Gastroesophageal sphincter (tissue), 3 donors: ENCODE data around the gene OBSCN.

Experiments
- EP300 ChIP-seq: sonication (generic); formaldehyde crosslinking; IDR thresholded peaks from one replicate; pipeline ENCODE4 v1.6.1; 2017; ENCODE audit warnings: antibody characterized with exemption, mild to moderate bottlenecking
- POLR2A ChIP-seq, 2 donors: fragments of 450-650 bp; IDR thresholded peaks; one replicate each; pipeline ENCODE4 v1.6.1; 2017; ENCODE audit warnings: antibody characterized with exemption in 2 of 2, mild to moderate bottlenecking in 2 of 2, moderate library complexity in 1 of 2
- POLR2AphosphoS5 ChIP-seq: sonication (generic); formaldehyde crosslinking; IDR thresholded peaks from one replicate; pipeline ENCODE4 v1.6.1; 2017; ENCODE audit warnings: antibody characterized with exemption
- TF ChIP-seq, protein P1 (sequence below), 4 experiments: fragments of 200-600 bp in 2 of 4; fragments of 450-650 bp in 2 of 4; sonication (generic) in 1 of 4; IDR thresholded peaks; one replicate each; pipeline ENCODE4 v1.5.1; 2017 to 2019; ENCODE audit warnings: antibody characterized with exemption in 4 of 4, mild to moderate bottlenecking in 2 of 4, moderate library complexity in 2 of 4

DNA sequence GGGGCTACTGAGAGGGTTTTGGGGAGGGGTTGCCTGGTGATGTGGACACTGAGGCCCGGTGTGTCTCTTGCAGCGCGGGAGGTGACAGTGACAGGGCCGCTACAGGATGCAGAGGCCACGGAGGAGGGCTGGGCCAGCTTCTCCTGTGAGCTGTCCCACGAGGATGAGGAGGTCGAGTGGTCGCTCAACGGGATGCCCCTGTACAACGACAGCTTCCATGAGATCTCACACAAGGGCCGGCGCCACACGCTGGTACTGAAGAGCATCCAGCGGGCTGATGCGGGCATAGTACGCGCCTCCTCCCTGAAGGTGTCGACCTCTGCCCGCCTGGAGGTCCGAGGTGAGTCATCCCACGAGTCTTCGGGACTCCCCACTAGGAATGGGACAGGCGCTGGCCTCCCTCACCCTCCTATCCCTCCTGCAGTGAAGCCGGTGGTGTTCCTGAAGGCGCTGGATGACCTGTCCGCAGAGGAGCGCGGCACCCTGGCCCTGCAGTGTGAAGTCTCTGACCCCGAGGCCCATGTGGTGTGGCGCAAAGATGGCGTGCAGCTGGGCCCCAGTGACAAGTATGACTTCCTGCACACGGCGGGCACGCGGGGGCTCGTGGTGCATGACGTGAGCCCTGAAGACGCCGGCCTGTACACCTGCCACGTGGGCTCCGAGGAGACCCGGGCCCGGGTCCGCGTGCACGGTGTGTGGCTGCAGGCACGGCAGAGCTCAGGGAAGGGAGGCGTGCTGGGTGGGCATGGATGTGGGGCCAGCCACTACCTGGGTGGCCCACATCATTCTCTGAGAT is 72.5 kb downstream of the OBSCN start:
- TF ChIP-seq, protein P1, sequence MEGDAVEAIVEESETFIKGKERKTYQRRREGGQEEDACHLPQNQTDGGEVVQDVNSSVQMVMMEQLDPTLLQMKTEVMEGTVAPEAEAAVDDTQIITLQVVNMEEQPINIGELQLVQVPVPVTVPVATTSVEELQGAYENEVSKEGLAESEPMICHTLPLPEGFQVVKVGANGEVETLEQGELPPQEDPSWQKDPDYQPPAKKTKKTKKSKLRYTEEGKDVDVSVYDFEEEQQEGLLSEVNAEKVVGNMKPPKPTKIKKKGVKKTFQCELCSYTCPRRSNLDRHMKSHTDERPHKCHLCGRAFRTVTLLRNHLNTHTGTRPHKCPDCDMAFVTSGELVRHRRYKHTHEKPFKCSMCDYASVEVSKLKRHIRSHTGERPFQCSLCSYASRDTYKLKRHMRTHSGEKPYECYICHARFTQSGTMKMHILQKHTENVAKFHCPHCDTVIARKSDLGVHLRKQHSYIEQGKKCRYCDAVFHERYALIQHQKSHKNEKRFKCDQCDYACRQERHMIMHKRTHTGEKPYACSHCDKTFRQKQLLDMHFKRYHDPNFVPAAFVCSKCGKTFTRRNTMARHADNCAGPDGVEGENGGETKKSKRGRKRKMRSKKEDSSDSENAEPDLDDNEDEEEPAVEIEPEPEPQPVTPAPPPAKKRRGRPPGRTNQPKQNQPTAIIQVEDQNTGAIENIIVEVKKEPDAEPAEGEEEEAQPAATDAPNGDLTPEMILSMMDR (IDR thresholded peaks at IDR 0.05): no peak
- TF ChIP-seq EP300 (no peak), POLR2A (IDR thresholded peaks at IDR 0.05) (no peak), POLR2AphosphoS5 (no peak)
